ENCODE measurements around the gene ASIC3.
A peak's percentile ranks its signal among the peaks of the same experiment; 100 is the strongest.

The ASIC3 gene

DNA sequence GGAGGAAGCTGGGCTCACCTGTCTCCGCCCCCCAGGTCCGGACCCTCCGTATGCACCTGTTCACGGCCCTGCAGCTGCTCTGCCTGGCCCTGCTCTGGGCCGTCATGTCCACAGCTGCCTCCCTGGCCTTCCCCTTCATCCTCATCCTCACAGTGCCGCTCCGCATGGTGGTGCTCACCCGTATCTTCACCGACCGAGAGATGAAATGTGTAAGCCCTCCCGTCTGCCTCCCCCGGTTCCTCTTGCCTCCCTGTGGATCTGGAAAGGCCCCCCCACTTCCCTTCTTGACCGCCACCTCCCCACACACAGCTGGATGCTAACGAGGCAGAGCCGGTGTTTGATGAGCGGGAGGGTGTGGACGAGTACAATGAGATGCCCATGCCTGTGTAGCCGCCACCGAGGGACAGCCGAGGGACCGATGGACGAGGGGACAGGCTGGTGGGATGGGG lies 27.7 kb downstream of the ASIC3 start:
- DNase-seq, result no peak

DNA sequence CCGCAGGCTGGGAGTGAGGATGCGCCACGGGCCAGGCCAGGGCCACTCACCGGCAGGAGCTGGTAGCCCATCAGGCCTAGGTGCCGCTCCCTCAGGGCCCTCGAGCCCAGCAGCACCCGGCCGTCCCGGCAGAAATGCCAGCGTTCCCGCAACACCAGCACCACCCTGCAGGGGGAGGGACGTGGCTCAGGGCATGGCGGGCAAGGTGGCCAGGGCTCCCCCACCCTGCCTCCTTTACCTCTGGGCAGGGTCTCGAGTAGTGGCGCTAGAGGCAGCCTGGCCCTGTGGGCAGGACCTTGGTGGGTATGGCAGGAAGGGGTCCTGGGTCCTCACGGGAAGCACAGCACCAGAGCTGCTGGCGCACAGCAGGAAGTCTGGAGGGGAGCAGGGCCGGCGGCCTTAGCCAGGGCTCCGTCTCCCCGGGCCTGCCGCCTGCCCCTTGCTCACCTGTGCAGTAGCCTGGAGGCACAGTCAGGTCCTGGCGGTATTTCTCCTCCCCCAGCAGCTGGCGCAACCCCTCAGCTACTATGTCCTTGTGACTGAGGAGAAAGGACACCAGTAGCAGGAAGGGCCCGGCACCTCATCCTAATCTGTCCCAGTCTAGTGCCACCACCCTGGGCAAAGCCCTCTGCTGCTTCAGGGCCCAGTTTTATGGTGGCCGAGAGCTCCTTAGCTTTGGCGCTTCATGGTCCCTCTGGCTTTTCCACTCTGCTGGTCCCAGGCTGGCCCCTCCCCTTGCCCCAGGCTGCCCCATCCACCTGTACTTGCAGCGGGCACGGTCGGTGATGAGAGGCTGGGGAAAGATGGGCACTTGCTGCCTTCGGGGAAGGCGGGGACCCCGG lies 28.8 kb downstream of the ASIC3 start:
- no peak for DNase-seq

DNA sequence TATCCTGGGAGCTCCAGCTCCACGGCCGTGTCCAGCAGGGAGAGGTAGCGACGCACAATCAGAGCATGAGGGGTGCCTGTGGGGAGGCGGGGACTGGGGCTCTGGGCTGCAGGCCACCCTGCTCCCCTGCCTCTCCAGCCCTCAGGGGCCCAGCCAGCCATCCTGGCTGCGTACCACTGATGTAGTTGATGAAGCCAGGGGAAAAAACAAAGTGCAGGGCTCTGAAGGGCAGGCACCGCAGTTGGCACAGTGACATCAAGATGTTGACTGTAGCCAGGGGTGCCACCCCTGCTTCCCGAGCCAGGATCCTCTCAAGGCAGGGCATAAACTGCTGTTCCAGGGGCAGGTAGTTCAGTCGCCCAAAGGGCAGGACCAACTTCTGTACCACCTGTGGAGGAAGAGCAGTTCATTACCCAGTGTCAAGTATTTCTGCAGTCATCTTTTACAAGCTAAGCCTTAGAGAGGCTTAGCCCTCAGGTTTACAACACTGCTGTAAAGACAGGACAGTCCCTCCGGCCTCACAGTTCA lies 29.4 kb downstream of the ASIC3 start:
- DNase-seq, result no peak

DNA sequence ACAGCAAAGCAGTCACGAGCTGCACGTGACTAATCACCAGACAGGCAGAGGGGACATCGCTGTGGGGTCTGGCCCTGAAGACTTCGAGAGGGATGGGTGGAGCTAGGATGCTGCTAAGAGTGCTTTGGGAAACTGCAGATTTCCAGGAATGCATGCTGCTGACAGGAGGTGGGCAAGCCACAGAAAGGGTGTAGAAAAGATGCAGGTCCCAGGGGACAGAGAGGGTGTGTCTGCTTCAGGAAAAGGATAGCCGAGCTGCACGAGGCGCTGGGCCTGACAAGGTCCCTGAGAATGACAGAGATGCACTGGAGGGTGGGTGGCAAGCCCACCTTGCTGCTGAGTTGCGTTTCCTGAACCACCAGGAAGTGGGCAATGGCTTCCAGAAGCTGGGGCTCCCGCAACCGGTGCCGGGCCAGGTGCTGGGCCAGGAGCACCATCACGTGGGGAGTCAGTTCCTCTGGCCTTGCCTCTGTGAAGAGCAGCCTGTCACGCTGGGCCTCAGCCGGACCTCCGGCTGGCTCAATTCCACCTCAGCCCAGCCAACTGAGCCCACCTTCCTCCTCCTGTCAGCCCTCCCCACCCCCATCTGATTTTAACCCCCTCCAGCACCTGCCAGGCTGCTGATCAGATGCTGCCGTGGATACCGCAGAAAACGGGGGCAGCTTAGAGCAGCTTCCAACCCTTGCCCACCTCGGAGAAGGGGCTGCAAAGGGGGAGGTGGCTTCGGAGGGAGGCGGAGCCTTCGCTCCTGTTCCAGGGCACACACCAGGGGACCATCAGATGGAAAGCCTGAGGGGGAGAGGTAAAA lies 30.1 kb downstream of the ASIC3 start:
- no peak for DNase-seq

DNA sequence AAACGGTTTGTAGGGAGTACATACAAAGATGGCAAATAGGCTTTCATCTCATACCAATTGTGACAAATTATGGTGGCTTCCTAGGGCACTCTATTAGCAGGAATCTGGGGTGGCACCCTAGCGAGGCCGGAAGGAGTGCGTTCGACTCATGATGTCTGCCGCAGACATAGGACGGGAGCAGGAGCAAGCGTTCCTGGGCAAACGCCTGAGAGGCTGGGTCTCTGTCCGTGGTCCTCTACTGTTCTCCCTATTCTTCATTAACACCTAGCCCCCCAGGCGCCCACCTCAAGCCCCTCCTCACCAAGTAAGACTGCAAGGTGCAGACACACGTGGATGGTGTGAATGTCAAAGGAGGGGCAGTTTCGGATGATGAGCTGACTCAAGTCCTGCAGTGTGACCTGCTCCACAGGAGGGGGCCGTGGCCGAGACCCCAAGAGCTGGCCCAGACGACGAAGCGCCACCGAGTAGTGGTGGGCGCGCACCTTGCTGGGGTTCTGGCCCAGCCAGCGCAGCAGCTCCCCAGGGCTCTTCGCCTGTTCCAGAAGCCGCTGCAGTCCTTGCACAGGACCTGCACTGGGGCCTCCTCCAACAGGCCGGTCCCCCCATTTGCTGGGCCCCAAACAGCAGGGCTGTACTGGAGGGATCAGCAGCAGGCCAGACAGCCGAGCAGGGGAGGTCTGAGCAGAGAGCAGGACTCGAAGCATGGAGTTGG lies 31.0 kb downstream of the ASIC3 start:
- no peak for DNase-seq

DNA sequence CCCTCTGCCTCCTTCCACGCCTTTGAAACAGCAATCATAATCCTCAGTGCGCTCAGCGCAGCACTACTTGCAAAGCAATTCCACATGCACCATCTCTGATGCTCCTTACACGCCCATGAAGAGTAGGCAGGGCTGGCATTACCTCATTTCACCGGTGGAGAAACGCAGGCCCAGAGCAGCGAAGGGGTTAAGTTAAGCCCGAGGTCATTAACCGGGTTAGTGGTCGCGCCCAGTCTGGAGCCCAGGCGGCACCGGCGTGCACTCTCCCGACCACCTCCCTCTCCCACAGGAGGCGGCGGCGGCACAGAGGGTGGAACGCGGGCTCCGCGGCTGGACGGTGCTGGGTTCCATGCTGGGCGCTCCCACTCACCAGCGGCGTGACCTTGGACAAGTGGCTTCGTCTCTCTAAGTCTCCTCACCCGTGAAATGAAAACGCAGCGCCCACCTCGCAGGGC lies 31.8 kb downstream of the ASIC3 start:
- peak; percentile 46 for DNase-seq

DNA sequence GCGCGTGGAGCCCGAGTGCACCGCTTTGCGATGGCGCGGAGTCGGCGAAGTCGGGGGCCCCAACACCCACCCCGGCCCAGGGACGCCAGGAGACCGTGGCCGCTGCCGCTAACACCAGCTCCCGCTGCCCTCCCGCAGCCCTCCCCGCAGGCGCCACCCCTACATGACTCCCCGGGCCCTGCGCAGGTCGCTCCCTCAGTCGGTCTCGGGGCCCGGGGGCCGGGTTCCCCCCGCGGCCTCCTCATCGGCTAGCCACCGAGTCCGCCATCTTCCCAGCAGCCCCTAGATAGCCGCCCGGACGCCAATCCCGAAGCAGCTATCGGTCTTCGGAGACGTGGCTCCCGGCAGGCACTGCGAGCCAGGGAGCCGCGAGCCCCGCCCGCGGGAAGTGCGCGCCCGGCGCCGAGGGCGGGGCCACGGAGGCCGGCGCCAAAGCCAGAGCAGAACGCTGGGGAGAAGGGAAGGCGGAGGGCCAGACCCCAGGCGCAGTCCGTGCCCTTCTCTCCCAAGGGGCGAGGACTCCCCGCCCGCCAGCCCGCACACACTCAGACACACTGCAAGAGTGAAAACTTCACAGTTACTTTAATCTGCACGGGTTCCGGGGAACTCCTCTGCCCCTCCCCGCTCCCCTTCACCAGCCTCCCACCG lies 32.3 kb downstream of the ASIC3 start, which contains the start of gene FASTK:
TSS of gene FASTK (minus strand) at position 288 of the 648 bp plus-strand sequence. CDS start at position 245, 43 bp downstream.
- peak; percentile 85 for DNase-seq

DNA sequence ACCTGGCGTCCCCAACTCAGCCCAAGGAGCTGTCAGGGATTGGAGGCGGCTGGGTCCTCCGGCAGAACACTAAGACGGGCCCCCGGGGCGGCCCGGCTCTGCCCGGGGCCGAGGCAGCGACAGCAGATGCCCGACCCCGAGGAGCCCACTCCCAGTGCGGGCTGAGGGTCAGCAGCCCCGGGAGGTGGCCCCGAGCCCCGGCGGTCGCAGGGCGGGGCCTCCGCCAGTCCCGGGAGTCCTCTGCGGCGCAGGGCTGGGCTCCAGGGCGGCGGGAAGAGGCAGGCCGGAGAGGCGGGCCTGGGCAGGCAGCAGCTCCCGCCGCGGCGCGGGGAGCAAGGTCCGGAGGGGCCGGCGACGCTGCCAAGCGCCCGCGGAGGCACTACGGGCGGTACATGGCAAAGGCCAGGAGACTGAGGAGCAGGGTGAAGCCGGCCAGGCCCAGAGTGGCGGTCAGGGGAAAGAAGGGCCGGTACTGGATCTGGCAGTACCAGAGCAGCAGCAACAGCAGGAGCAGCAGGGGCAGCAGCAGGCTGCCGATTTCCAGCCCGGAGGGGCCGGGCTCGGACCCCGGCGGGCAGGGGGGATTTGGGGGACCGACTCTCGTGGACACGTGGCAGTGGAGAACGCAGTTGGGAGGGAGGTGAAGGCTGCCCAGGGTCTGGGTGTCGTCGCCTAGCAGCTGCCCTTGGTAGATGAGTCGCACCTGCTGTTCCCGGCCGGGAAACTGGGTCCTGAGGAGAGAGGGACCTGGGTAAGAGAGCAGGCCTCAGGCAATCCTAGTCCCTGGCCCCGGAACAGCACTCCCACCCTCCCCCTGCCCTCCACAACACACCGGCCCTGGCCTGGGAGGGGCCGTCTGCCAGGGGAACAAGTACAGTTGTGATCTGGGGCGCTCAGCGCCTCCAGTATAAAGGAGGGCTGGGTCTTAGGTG lies 33.1 kb downstream of the ASIC3 start:
- DNase-seq, result no peak

DNA sequence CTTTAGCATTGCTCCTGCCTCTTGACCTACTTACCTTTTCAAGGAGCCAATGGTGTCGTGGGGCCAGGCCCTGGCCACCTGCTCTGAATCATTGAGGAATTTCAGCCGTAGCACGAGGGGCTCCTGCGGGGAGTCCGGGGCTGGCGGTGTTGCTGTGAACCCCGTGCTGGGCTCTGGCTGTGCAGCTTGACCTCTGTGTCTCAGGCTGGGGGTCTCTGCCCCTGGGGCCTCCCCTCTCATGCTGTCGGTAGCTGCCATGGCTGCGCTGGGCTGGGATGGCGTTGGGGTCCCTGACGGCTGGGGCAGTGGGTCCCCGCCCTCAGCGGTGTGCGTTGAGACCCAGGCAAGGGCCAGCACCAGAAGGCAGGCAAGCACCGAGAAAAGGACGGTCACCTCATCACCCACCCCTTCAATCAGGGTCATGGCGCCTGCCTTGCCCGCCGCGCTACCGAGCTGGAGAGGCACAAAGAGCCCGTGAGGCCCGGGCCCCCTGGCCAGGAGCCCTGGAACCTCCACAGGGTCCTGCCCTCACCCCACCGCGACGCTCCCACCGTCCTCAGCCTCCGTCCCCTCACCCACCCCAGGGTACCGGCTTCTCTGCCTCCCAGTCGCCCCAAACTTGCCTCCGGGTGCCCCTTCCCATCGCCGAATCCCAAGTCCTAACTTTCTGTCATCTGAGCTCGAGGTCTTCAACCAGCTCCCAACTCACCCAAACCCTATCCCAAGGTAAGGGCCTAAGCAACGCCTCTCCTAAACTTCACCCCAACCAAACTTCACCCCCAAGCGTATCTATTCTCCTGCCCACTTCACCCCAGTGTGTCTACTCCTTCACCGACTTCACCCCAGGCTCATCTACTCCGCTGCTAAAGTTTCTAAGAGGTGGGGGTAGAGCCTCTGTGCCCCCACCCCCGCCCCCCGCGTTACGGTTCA lies 34.1 kb downstream of the ASIC3 start:
- no peak for DNase-seq

DNA sequence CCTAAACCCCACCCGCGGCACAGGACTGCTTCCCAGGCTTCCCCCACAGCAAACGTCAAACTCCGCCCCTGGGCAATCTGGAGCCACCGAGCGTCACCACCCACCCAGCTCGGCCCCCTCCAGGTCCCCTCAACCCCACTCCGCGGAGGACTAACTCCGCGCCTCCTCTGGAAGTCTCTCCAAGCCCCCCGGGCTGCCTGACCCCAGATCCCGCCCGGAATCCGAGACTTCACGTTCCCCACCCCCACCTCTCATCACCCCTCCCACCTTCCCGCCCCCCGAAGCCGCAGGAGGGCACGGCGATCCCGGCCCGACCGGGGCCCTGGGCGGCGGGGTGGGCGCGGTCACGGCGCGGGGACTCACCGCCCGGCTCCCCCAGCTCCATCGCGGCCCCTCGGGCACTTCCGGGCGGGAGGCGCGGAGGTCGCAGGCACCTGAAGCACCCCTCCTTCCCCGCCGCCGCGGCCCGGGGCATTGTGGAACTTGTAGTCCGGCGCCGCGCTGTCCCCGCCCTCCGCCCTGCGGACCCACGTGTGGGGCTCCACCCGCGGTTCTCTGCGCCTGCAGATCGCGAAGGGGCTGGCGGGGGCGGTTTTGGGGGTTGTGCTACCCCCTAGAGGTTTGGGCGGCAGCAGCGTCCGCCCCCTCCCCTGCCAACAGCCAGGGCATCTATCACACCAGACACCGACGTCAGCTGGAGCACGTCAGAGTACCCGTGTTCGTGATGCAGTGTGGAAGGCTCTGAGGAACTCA lies 34.9 kb downstream of the ASIC3 start, which contains the start of gene TMUB1:
TSS of gene TMUB1 (minus strand) at position 423 of the 753 bp plus-strand sequence. CDS start 930 bp downstream, outside the sequence.
- peak; percentile 82 for DNase-seq

DNA sequence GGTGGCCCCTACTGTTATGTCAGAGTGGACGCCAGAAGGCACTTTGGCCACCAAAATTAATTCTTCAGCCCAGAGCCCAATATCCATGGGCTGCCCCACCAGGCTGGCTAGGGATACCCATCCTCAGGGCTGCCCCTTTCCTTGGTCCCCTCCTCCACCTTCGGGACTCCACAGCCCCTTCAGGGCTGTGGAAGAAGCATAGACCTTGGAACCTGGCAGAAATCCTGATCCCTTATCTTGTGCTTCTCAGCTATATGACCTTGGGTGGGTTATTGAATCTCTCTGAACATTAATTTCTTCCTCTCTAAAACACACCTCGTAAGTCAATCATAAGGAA lies 35.5 kb downstream of the ASIC3 start:
- DNase-seq, result no peak

DNA sequence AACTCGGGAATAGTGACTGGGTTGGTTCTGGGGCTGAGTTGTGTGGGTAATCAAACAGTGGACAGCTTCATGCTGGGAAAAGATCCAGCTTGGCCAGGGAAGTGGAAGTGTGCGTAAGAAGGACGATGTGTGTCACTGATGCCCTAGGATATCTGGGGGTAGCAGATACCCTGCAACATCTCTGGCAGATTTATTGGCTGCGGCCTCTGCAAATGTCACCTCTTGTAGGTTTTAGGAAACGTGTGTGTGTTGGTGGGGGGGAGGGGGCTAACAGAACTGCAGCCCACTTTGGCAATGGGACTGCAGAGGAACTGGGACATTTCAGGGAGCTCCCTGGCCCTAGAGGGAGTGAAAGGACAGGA lies 37.0 kb downstream of the ASIC3 start:
- DNase-seq, result no peak

DNA sequence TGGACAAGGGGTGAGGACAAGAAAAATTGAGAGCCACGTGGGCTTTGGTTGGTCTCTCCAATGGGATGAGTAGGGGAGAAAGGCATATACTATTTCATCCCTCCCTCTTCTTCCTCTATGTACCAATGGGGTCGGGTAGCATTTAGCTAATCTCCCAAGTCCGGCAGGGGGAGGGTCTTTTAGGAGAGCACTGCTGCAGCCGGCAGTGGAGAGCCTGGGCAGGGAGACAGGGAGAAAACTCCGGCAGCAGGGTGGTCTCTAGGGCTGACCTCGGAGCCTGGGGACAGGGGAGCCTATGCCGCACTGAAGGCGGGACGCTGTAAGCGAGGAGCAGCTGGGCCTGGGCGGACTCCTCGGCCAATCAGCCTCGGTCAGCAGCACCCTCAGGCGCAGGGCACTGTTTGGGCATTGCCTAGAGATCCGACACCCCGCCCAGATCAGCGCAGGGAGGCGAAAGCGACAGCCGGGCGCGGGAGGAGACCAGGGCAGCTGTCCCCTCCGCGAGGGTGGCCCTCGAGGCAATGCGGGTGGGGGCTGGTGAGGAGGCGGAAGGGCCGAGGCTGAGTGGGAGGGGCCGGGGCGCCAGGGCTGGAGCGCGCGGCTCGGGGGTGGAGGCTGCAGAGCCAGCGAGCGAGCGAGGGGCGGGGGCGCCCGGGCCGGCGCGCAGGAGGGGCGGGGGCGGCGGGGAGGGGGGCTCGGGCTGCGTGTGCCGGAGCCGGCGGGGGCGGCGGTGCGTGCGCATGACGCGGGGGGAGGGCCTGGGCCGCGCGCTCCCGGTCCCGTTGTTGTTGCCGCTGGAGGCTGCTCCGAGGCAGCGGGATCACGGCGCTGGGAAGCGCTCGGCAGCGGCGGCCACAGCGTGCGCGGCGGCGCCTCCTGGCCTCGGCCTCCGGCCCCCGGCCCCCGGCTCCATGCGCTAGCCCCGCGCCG lies 37.6 kb downstream of the ASIC3 start, which contains the start of gene AGAP3:
TSS of gene AGAP3 (plus strand) at position 785 of the 930 bp plus-strand sequence. CDS start 267 bp downstream, outside the sequence.
- DNase-seq, result peak; percentile 53

DNA sequence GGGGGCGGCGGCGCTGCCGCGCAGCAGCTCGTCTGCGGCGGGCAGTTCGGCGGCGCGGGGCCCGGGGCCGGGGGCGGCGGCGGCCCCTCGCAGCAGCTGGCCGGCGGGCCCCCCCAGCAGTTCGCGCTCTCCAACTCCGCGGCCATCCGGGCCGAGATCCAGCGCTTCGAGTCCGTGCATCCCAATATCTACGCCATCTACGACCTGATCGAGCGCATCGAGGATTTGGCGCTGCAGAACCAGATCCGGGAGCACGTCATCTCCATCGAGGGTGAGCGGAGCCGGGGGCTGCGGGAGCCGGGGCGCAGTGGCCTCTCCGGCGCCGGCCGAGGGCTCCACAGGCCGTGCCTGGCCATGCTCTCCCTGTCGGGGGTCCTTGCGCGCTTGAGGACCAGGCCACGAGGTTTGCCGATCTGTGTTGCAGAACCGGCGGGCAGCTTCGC lies 38.5 kb downstream of the ASIC3 start:
- peak; percentile 50 for DNase-seq

DNA sequence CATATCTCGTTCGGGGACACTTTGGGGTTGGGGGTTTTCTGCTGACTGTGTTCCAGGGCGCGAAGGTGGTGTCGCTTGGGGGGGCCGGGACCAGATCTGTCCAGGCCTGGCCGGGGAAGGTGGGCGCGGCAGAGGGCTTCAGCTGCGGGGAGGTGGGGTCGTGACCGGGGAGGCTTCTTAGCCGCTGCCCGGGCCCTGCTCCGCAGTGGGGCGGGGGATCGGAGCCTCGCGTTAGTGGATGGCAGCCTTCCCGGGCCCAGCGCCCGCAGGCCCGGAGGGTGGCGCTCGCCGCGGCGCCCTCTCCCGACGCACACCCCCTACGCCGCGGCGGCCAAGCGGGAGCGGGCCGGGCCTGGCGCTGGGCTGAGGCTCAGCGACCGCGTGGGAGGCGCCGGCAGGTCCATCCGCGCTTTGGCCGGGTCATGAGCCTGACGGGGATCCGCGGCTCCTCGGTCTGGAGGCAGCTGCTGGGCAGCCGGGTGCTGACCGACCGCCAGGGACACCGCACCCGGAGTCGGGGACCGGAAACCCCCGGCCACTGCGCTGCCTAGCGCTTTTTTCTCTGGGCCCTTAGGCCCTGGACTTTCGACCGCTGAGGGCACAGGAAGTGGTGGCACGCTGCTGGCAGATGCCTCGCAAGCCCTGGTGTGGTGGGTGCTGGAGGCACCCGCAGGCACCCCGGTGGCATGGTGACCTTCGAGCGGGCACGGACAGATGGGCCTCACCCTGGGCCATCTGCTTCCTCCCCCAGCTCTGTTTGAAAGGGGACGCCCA lies 39.1 kb downstream of the ASIC3 start:
- peak; percentile 55 for DNase-seq

DNA sequence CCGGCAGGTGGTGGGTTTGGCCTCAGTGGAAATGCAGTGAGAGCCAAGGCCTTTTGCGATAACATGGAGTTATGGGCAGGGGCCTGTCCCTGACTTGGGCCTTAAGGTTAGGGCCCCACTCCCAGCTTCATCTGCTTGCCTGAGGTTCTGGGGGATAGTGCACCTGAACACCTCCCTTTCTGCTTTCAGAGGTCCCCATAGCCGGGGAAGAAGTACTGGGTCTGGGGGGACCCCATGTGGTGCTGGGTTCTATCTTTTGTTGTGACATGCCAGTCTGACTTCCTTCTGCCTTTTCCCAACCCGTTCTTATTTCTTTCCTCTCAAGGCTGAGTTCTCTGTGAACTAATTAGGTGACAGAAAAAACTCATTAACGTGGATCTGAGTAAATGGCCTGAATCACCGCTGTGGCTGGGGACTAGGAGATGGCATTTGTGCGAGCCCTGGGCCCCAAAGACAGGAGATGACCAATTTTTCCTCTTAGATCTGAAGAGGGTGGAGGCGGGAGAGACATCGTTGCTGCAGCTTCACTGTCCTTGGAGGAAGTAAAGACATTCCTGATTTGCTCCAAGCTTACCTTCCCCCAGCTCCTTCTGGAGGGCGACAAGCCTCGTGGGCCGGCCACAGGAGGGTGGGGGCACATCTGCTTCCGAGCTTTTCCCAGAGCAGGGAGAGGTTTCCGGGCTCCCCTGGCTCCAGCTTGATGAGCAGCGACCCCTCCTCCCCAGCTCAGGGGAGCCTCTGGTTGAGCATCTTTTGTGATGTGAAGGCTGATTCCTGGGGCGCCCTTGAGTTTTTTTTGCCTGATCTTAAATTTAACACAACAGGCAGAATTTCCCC lies 39.9 kb downstream of the ASIC3 start:
- DNase-seq, result no peak

Measured in activated CD4-positive, CD25-positive, alpha-beta regulatory T cell treated with anti-CD3 and anti-CD28 coated beads, Interleukin-2, amount 50 U/mL, for 72 hours (primary cell).